Measurements from ENCODE around the gene PRELID1. TPM values are rescaled to one million over a fixed set of nuclear protein-coding genes. Genes with fewer than 3 reads are reported as not detected.

The PRELID1 gene
- total and polyA plus RNA-seq, 10 of the 15 experiments (the other 5 are each of a cell fraction or from before 2014, with no cell fraction given), result 30.9 to 584 (median 254) TPM

DNA sequence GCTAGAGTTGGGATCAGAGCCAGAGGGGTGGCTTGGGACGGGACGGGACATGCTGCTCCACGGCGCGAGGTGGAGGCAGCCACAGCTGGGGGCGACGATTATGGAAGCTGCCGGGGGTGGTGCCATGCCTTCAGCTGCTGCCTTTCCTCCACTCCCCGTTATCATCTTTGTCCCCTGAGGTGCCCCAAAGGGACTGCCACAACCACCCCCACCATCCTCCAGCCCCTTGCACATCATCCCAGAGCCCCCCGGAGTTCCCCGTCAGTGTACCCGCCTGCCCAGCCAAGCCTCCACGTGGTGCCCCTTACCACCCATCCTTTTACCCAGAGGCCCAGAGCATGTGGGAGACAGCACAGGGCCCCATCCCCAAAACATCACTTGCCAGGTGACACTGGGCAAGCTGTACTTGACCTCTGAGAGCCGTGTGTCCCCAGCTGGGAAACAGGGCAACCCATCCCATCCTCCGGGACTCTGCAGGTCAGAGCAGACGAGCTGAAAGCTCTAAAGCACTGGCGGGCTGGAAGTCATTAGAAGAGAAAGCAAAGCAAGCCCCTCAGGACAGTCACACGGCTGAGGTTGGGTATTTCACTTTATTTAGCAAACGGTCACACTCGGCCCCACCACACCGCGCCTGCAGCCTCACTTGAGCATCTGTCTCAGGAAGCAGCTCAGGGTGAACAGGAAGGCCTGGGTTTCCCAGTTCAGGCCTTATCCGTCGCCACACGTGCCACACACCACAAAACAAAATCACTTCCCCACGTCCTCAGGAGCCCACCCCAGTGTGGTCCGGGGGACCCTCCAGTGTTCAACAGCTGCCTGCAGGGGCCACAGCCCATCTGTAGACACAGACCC, 27.6 kb downstream of the PRELID1 start:
- H2AFZ ChIP-seq (ENCODE audit: control insufficient read depth, low read depth, low read length), result no peak overlapping the region
- BruUV-seq (replicated peaks), result no TSS peak
- no peak overlapping the region for H3K27ac ChIP-seq (ENCODE audit: control insufficient read depth, insufficient read depth)
- POLR2A ChIA-PET, result no interaction called here
- TF ChIP-seq EP300 (IDR thresholded peaks at IDR 0.05; ENCODE audit: borderline replicate concordance in 1 of 2, control insufficient read depth in 1 of 2, low read depth in 2 of 2, low read length in 2 of 2) (no peak), POLR2A (IDR thresholded peaks at IDR 0.05; ENCODE audit: low read depth, low read length) (0 out of 2 replicates have a peak, but pooled peaks have one; percentile 32), IKZF1 (conservative IDR thresholded peaks at IDR 0.05) (no peak)
- no peaks in the 10 kb centered on the region for H3K27me3 ChIP-seq (replicated peaks in 1 of 2; ENCODE audit: control insufficient read depth in 2 of 2, insufficient read depth in 2 of 2, low read length in 1 of 2)
- WGBS (ENCODE audit: insufficient coverage, insufficient replicate concordance, low lambda C conversion rate, missing lambda C conversion rate), result 77% methylated on average over 26 of the region's 27 CpGs
- H3K9me3 ChIP-seq (replicated peaks; ENCODE audit: control insufficient read depth, insufficient read depth, low read length), result no peaks in the 10 kb centered on the region
- ATAC-seq (no peak), DNase-seq (ENCODE audit: low read depth, low spot score) (no peak), FAIRE-seq (no peak)
- H3K79me2 ChIP-seq (ENCODE audit: control insufficient read depth, insufficient read depth, low read length), result no peaks in the 10 kb centered on the region
- H4K20me1 ChIP-seq (ENCODE audit: control insufficient read depth, insufficient read depth), result no peaks in the 10 kb centered on the region; the same call in 1 of the 2 replicates
- H3K4me1 ChIP-seq (ENCODE audit: control insufficient read depth, insufficient read depth, low read length), result no peaks in the 10 kb centered on the region
- CTCF ChIA-PET, result no interaction called here
- RAD21 ChIA-PET (ENCODE audit: unreplicated experiment), result no interaction called here
- no peak overlapping the region for H3K9ac ChIP-seq (ENCODE audit: control insufficient read depth, insufficient read depth, low read length)
- in situ Hi-C loops (cut with MboI) (no loop called here), intact Hi-C loops (cut with micrococcal nuclease; ENCODE audit: unreplicated experiment) (no loop called here)
- no peak overlapping the region for H3K4me2 ChIP-seq (ENCODE audit: control insufficient read depth, insufficient read depth)
- peaks cover 21 to 49% of the 10 kb centered on the region in 2 experiments for H3K36me3 ChIP-seq (ENCODE audit: control insufficient read depth in 2 of 2, insufficient read depth in 2 of 2, low read length in 1 of 2)
- SMC1A ChIA-PET (ENCODE audit: uncharacterized antibody, unreplicated experiment), result no interaction called here
- H3K4me3 ChIP-seq, result no peak overlapping the region

DNA sequence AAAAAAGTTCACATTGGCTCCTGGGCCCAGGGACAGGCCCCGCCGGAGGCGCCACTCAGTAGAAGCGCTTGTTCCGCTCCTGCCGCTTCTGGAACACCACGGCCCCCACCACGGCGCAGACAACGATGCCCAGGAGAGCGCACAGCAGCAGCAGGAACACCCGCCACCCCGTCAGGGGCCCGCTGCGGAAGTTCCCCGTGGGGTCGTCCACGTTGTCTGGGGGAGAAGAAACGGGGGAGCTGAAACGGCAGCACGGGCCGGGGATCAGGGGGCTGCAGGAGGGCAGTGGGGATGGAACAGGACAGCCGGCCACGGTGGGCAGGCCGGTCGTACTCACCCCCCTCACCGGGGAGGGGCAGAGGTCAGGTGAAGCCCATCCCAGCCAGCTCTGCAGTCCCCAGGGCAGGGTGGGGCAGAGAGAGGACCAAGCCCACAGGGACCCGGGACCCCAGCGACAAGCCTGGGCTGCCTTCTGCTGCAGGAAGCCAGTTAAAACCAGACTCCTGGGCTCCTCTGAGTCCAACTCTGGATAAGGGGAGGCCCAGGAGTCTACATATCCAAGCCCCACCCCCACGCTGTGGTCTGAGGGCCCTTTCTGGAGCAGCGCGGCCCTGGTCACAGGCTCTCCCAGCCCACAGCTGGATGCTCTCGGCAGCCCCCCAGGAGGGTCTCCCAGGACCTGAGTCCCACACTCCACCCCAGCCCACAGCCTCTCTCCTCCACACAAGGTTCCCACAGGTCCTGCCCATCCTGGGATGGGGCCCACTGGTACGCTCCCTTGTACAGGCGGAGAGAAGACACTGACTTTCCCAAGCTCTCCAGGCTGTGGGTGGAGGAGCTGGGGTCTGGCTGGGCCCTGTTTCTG, 28.7 kb downstream of the PRELID1 start:
- H2AFZ ChIP-seq (ENCODE audit: control insufficient read depth, low read depth, low read length), result no peak overlapping the region
- 87% methylated on average over 34 of the region's 35 CpGs for WGBS (ENCODE audit: insufficient coverage, insufficient replicate concordance, low lambda C conversion rate, missing lambda C conversion rate)
- H3K4me2 ChIP-seq (ENCODE audit: control insufficient read depth, insufficient read depth), result no peak overlapping the region
- ChIA-PET POLR2A (no interaction called here), RAD21 (ENCODE audit: unreplicated experiment) (no interaction called here), CTCF (interaction anchor here (0.5 kb wide), 1 partner anchor 169 kb away, joined by 3 read pairs; no protein-coding TSS in a partner anchor), SMC1A (ENCODE audit: uncharacterized antibody, unreplicated experiment) (no interaction called here)
- no TSS peak for BruUV-seq (replicated peaks)
- H4K20me1 ChIP-seq (ENCODE audit: control insufficient read depth, insufficient read depth), result no peaks in the 10 kb centered on the region; the same call in 1 of the 2 replicates
- no peak for DNase-seq (ENCODE audit: low read depth, low spot score)
- no peak for TF ChIP-seq MEF2A (IDR thresholded peaks at IDR 0.05; ENCODE audit: insufficient read depth, low read depth, low read length)
- no peak for TF ChIP-seq MTA2 (IDR thresholded peaks at IDR 0.05; ENCODE audit: low read depth)
- no peak for TF ChIP-seq SP1 (IDR thresholded peaks at IDR 0.05; ENCODE audit: low read depth, low read length)
- TF ChIP-seq NR2C2 (IDR thresholded peaks at IDR 0.05; ENCODE audit: borderline replicate concordance, control insufficient read depth, insufficient read length, low read depth), result no peak
- TF ChIP-seq SRF (IDR thresholded peaks at IDR 0.05; ENCODE audit: low read depth in 2 of 2, low read length in 2 of 2), result no peak
- no peak for TF ChIP-seq ZBTB4 (CRISPR knock-in tag; IDR thresholded peaks at IDR 0.05)
- FAIRE-seq, result no peak
- H3K4me3 ChIP-seq, result no peak overlapping the region
- in situ Hi-C loops (cut with MboI) (no loop called here), intact Hi-C loops (cut with micrococcal nuclease; ENCODE audit: unreplicated experiment) (no loop called here)
- no peaks in the 10 kb centered on the region for H3K4me1 ChIP-seq (ENCODE audit: control insufficient read depth, insufficient read depth, low read length)
- H3K27ac ChIP-seq (ENCODE audit: control insufficient read depth, insufficient read depth), result no peak overlapping the region
- no peaks in the 10 kb centered on the region for H3K9me3 ChIP-seq (replicated peaks; ENCODE audit: control insufficient read depth, insufficient read depth, low read length)
- H3K36me3 ChIP-seq (ENCODE audit: control insufficient read depth in 2 of 2, insufficient read depth in 2 of 2, low read length in 1 of 2), result peaks cover 21 to 58% of the 10 kb centered on the region in 2 experiments
- no peaks in the 10 kb centered on the region for H3K27me3 ChIP-seq (replicated peaks in 1 of 2; ENCODE audit: control insufficient read depth in 2 of 2, insufficient read depth in 2 of 2, low read length in 1 of 2)
- ATAC-seq, result no peak
- H3K79me2 ChIP-seq (ENCODE audit: control insufficient read depth, insufficient read depth, low read length), result no peaks in the 10 kb centered on the region
- no peak overlapping the region for H3K9ac ChIP-seq (ENCODE audit: control insufficient read depth, insufficient read depth, low read length)
